T-helper 2 cell treated with Interferon-gamma antibody and Interleukin-4, amounts not matched to agents 100 ng/mL and 5 ng/mL, for 36 hours (primary cell): ENCODE data around the gene AKR1C1. TPM values are rescaled to one million over a fixed set of nuclear protein-coding genes. Genes with fewer than 3 reads are reported as not detected.
"Not testable (repeated sequence)": the region's sequence is repeated elsewhere in the genome, so short reads cannot be mapped to it uniquely, and the experiment has no call there.

ENCODE experiments used
- intact Hi-C: fragments of 100-400 bp; cut with micrococcal nuclease; formaldehyde crosslinking; loops from one replicate; pipeline ENCODE4 v1.15.1; 2023
- total RNA-seq: library from RNA; stranded (reverse); gene quantifications from 2 replicates; pipeline ENCODE4 v1.2.3, GENCODE V29; 2022

AKR1C1 gene
- total RNA-seq, 1 donor from 2014 or later, result 1.7 TPM

GRCh38 chr10:4983615-4984216 is 20.5 kb downstream of the AKR1C1 start:
- intact Hi-C loops, result no loop called here

GRCh38 chr10:4984223-4984622 is 21.0 kb downstream of the AKR1C1 start:
- intact Hi-C loops, result no loop called here

GRCh38 chr10:4984971-4985594 is 21.9 kb downstream of the AKR1C1 start:
- intact Hi-C loops, result no loop called here

GRCh38 chr10:4988000-4988641 is 24.9 kb downstream of the AKR1C1 start:
- intact Hi-C loops, result not testable (repeated sequence)

GRCh38 chr10:4990217-4990616 is 27.0 kb downstream of the AKR1C1 start:
- intact Hi-C loops, result no loop called here

- intact Hi-C loops, result not testable (repeated sequence)
These were observed 28.2 kb downstream of the AKR1C1 start for GRCh38 chr10:4991463-4991862.

GRCh38 chr10:4992564-4992963 is 29.3 kb downstream of the AKR1C1 start:
- intact Hi-C loops, result not testable (repeated sequence)

GRCh38 chr10:4994260-4994659 is 31.0 kb downstream of the AKR1C1 start:
- intact Hi-C loops, result not testable (repeated sequence)

GRCh38 chr10:4998671-4999070 is 35.5 kb downstream of the AKR1C1 start:
- intact Hi-C loops, result no loop called here

GRCh38 chr10:5002013-5002727 is 39.0 kb downstream of the AKR1C1 start:
- intact Hi-C loops, result no loop called here

- intact Hi-C loops, result not testable (repeated sequence)
These were observed 40.2 kb downstream of the AKR1C1 start, which contains the start of gene AKR1C2 for GRCh38 chr10:5003127-5004029. Gene AKR1C2, minus strand, starts transcription at chr10:5003857. Its CDS starts 22 bp downstream, at chr10:5003835.

GRCh38 chr10:5004030-5004385 is 40.8 kb downstream of the AKR1C1 start:
- intact Hi-C loops, result not testable (repeated sequence)

GRCh38 chr10:5004501-5004900 is 41.3 kb downstream of the AKR1C1 start:
- intact Hi-C loops, result not testable (repeated sequence)

- intact Hi-C loops, result not testable (repeated sequence)
These were observed 45.8 kb downstream of the AKR1C1 start for GRCh38 chr10:5008857-5009548.

GRCh38 chr10:5010043-5010442 is 46.8 kb downstream of the AKR1C1 start:
- intact Hi-C loops, result not testable (repeated sequence)

- intact Hi-C loops, result not testable (repeated sequence)
These were observed 48.2 kb downstream of the AKR1C1 start for GRCh38 chr10:5011392-5011791.

- intact Hi-C loops, result no loop called here
These were observed 49.4 kb downstream of the AKR1C1 start for GRCh38 chr10:5012595-5012994.

GRCh38 chr10:5013385-5013784 is 50.2 kb downstream of the AKR1C1 start:
- intact Hi-C loops, result no loop called here

- intact Hi-C loops, result not testable (repeated sequence)
These were observed 51.1 kb downstream of the AKR1C1 start for GRCh38 chr10:5014200-5014910.

- intact Hi-C loops, result no loop called here
These were observed 51.7 kb downstream of the AKR1C1 start for GRCh38 chr10:5014936-5015335.
